NCI-H510A (cell line): ENCODE data around the gene ISG15.
A peak's percentile ranks its signal among the peaks of the same experiment; 100 is the strongest.
"Not testable (repeated sequence)": the region's sequence is repeated elsewhere in the genome, so short reads cannot be mapped to it uniquely, and the experiment has no call there.

ENCODE experiments used
- DNase-seq: peaks from one replicate; lab custom pipeline; 2025; lab: John Stamatoyannopoulos, UW

Gene ISG15

GRCh38 chr1:995665-996633, 17.3 kb upstream of the ISG15 start:
- DNase-seq = no peak

DNA sequence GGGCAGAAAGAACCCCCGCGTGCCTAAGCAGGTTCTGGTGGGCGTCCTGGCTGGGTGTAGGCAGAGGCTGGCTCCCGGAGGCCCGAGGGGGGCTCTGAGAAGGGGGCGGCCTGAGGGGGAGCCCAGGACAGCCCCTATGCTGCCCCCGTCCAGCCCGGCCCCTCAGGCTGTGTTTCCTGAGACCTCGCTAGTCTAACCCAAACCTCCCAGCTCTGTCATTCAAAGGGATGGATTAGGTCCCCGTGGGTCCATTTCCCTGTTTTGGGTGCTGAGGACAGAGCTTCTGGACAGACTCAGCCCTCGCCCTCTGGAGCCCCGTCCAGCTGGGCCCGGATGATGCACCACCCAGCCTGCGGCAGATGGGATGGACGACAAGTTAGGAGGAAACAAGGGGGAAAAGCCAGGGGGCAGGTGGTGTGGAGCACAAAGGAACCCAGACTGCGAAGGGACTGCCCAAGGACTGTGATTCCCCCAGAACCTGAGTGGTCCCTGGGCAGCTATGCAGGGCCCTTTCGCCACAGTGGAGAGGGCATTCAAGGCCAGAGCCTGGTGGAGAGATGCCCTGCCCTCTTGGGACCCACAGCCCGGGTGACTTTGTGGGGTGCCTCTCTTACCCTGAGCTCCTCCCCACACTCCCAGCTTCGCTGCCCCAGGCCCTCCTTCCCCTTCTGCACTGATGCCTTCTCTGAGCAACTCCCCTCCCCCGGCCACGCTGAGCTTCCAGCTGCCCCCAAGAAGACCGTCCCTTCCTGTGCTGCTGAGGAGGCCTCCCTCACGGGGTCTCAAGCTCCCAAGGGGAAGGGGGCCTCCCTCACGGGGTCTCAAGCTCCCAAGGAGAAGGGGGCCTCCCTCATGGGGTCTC, 16.2 kb upstream of the ISG15 start:
- no peak for DNase-seq

GRCh38 chr1:997713-997992, 15.6 kb upstream of the ISG15 start:
- no peak for DNase-seq

DNA sequence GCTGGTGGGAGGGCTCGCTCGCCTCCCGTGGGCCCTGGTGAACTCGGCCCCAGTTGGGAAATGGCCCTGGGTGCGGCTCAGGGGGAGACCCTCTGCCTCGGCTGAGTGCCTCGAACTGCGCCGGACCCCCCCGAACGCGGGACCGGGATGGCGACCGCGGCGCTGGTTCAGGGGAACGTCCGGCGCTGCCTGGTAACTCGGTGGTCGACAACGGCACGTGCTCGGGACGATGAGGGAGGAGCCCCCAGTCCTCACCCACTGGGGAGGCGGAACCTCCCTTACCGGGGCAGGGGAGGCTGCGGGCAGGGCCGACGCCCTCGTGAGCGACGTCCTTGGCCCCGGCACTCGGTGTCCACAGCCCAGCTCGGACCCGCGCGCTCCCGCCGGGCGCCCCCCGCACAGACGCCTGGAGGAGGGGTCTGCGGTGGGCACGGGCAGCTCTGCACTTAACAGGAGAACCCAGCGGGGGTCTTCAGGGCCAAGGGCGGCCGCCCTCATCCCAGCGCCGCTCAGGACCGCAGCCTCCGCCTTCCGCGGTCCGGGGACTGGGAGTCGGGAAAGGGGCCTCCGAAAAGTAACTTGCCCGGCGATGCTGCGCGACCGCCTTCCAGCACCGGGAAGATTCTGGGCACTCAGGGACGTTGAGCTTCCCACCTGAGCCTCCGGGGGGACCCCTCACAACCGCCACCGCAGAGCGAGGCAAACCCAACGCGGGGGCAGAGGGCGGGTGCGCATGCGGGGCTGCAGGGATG, 15.1 kb upstream of the ISG15 start:
- DNase-seq = no peak

DNA sequence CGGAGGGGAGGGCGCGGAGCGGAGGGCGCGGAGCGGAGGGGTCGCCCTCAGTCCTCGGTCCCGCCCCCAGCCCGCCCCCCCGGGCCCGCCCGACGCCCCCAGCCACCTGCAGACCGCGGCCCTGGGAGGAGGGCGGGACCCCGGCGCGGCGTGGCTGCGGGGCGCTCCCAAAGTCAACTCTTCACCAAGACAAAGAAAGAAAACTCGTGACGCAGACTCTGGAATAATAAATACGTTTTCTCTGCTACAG, 14.6 kb upstream of the ISG15 start:
- DNase-seq = no peak

DNA sequence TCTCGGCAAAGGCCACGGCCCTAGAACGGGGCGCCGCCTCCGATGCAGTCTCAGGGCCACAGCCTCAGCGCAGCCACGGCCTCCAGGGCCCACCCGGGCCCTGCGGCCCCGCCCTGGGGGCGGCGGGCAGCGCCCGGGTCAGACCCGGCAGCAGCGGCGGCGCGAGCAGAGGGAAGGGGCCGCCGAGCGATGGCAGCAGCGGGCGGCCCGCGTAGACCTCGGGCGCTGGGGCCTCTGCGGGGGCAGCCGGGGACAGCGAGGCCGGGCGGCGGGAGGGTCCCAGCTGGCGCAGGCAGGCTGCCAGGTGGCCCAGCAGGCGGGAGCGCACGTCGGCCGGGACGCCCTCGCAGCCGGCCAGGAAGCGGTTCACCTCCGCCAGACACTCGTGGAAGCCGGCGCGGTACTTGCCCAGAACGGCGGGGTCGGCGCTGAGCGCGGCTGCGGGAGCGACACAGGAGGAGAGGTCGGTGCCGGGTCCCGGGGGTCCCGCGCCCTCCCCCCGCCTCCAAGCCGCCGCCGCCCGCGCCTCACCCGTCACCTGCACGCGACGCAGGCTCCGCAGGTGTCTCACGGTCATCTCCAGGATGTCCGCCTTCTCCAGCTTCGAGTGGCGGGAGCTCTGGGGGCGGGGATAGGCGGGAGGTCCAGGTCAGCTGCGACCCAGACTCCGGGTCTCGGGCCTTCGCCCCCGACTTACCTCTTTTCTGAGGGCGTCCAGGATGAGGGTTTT, 14.1 kb upstream of the ISG15 start:
- DNase-seq = peak; percentile 43

GRCh38 chr1:999725-1000356, 13.5 kb upstream of the ISG15 start, which contains the start of gene HES4:
Gene HES4 (minus strand): TSS chr1:1000097. CDS start chr1:999973, 124 bp downstream.
- DNase-seq = peak; percentile 96

DNA sequence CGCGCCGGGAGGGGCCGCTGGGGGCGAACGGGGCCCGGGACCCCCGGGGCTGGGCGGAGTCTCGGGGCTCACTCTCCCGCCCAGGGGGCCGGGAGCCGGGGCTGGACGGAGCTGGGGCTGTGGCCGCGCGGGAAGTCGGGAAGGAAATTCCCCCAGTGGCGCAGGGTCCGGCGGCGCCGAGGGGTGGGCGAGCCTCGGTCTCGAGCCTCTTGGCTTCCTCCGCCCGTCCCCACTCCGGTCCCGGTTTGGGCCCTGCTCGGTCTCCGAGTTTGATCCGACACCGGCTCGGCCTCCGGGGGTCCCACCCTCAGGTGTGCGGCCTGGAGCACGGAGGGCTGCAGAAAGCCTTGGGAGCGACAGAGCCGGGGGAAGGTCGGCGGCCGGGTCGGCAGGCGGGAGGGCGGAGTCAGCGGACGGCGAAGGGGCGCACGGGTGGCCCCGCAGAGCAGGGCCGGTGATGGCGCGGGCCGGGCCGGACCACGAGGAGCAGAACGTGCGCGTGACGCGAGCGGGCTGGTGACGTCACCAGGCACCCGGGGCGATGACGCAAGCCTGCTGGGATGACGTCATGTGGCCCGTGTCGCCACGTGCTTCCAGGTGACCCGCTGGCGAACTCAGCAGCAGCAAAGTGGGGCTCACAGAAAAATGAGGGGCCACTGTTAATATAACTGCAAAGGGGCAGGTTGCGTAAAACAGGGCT, 12.8 kb upstream of the ISG15 start:
- DNase-seq = peak; percentile 90

GRCh38 chr1:1001057-1001783, 12.1 kb upstream of the ISG15 start:
- DNase-seq = no peak

- DNase-seq = no peak
Measured at GRCh38 chr1:1003618-1004419, 9.5 kb upstream of the ISG15 start.

- no peak for DNase-seq
Measured at GRCh38 chr1:1004420-1004779, 8.9 kb upstream of the ISG15 start.

DNA sequence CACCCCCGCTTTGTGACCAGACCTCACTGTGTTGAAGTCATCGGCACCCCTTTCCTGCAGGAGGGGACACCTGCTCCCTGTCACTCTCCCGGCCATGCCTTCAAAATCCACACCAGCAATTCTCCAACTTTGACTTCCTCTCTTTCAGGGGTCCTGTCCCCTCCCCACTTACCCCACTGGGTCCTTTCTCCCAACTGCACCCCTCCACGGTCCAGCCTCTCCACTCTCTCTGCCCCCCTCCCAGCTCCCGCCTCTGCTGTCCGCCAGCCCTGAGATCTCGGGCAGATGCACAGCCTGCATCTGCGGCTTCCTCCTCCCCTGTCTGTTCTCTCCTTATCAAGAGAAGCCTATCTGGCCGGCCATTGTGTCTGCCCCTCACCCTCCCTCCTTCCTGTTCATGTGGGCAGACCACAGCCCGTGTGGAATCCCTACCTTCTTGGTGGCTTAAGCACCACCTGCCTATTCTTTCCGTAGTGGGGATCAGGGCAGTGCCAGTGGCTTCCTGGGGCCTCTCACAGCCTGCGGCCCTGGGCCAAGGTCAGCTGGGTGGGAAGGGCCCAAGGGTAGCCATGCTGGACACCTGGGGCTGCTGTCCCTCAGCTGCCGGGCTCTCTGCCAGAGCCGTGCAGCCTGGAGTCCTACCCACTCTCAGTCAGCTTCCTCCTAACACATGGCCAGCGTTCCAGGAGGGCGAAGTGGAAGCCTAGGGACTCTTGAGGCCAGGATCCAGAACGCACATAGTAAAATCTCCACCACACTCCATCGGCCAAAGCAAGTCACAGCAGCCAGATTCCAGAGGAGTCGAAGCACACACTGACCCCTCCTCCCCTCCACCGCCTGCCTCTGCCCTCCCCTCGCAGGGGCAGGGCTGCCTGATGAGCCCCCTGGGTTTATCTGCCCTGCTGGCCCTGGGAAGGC, 8.3 kb upstream of the ISG15 start:
- DNase-seq = no peak

- DNase-seq = no peak
Measured at GRCh38 chr1:1005774-1006304, 7.5 kb upstream of the ISG15 start.

DNA sequence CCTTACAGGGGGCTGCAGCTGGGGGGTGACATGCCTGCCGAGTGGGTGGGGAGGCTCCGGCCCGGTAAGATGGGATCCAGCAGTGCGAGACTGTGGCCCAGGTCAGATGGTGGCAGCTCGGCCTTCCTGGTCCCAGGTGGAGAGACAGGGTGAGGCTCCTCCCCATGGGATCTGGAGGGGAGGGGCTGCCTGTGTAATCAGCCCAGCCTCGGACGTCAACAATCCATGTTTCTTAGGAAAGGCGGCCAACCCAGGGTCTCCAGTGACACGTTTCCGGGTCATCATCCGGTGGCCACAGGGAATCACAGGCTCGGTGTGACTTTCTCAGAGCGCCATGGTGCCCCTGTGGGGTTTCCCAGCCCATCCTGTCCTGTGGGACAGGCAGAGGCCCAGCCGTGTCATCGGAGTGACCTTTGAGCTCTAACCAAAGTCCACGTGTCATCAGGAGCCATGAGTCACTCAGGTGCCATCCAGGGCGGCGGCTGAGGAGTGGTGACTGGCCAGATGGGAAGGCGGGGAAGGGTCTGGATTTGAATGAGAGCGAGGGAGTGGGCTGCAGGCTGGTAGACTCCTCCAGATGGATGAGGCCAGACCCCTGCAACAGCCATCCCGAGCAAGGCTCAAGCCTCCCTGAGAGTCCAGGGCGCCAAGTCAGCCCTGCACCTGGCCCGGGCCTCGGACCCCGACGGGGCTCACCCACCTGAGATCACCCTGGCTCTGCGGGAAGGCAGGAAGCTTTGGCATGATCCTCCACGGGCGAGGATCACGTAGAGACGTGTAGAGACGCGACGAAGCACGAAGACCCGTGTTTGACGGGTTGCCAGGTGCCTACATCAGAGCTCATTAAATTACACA, 6.8 kb upstream of the ISG15 start:
- no peak for DNase-seq

DNA sequence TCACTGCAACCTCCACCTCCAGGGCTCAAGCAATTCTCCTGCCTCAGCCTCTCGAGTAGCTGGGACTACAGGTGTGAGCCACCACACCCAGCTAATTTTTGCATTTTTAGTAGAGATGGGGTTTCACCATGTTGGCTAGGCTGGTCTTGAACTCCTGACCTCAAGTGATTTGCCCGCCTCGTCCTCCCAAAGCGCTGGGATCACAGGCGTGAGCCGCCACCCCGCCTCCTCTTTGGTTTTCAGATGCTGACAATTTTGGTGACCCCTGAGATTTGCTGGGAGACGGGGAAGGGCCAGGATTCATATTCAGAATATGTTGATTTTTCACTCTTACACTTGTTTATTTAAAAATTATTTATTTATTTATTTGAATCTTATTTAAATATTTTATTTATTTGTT, 3.2 kb upstream of the ISG15 start:
- DNase-seq = not testable (repeated sequence)

GRCh38 chr1:1011396-1011949, 1.8 kb upstream of the ISG15 start:
- DNase-seq = no peak

DNA sequence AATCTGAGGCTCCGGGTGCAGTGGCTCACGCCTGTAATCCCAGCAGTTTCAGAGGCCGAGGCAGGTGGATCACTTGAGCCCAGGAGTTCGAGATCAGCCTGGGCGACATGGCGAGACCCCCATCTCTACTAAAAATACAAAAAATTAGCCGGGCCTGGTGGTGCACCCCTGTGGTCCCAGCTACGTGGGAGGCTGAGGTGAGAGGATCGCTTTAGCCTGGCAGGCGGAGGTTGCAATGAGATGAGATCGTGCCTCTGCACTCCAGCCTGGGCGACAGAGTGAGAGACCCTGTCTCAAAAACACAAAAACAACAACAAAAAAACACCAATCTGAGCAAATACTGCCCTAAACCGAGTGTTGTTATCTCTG, 577 bp upstream of the ISG15 start:
- not testable (repeated sequence) for DNase-seq
